ENCODE results near the gene RAB13. TPM values are rescaled to one million over a fixed set of nuclear protein-coding genes. Genes with fewer than 3 reads are reported as not detected.
A peak's percentile ranks its signal among the peaks of the same experiment; 100 is the strongest.

Gene RAB13
- total and polyA plus RNA-seq, 2 of the 13 experiments (the other 11 are each of a cell fraction or from before 2014, with no cell fraction given) = 15.9 to 24.7 TPM

DNA sequence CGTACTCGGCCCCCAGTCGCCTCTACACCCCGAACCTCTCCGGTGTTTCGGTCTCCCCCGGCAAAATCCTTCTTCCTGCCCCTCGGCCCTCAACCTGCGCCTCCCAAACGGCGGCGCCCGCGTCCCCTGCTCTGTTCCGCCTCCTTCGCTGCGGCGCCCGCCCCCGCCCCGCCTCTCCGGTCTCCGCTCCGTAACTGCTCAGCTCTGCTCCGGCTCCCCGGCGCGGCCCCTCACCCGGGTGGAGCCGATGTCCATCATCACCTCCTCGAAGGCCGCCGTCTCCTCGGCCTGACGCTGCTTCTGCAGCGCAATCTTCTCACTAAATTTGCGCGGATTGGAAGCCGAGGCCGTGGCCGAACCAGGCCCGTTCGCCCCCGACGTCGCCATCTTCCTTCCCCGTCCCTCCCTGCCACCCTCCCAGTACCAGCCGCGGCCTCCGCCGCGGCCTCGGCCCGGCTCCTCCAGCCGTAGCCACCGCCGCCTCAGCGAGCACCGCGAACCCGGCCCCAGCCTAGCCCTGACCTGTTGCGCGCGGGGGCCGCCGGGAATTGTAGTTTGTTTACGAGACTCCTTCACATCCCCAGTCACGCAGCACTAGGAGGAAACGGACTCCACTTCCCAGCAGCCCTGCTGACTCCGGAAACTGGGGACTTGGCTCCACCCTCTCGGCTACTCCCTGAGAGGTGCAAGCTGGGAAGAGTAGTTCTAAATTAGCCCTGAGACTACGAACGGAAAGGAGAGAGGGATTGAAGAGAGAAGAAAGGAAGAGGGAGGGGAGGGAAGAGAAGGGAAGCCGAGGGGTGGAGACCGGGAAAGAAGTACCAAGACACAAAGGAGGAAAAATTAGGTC is 27.8 kb downstream of the RAB13 start, which contains the start of gene CRTC2 (continued):
- TF ChIP-seq FOXA3 (CRISPR knock-in tag; IDR thresholded peaks at IDR 0.05) (peak; percentile 56), ZNF629 (CRISPR knock-in tag; conservative IDR thresholded peaks at IDR 0.05) (0 out of 2 replicates have a peak, but pooled peaks have one; percentile 31), TMF1 (CRISPR knock-in tag; IDR thresholded peaks at IDR 0.05; ENCODE audit: low read depth) (peak; percentile 73; the same call in 1 of the 2 replicates), HCFC1 (IDR thresholded peaks at IDR 0.05; ENCODE audit: low read depth, low read length) (peak; percentile 99), ETV5 (CRISPR knock-in tag; IDR thresholded peaks at IDR 0.05; ENCODE audit: borderline replicate concordance) (peak; percentile 86), ZFP37 (CRISPR knock-in tag; IDR thresholded peaks at IDR 0.05; ENCODE audit: borderline replicate concordance) (no peak), CREM (IDR thresholded peaks at IDR 0.05) (peak; percentile 98), CREM (CRISPR knock-in tag; IDR thresholded peaks at IDR 0.05) (no peak), CEBPG (CRISPR knock-in tag; IDR thresholded peaks at IDR 0.05) (peak; percentile 3; the same call in 1 of the 2 replicates), MEIS1 (CRISPR knock-in tag; IDR thresholded peaks at IDR 0.05; ENCODE audit: borderline replicate concordance) (peak; percentile 32; the same call in 1 of the 2 replicates), ISL2 (CRISPR knock-in tag; IDR thresholded peaks at IDR 0.05) (peak; percentile 62), SRSF9 (IDR thresholded peaks at IDR 0.05; ENCODE audit: borderline replicate concordance, insufficient read depth, low read depth, low read length, poor library complexity, severe bottlenecking) (no peak)
- TF ChIP-seq, protein P1, sequence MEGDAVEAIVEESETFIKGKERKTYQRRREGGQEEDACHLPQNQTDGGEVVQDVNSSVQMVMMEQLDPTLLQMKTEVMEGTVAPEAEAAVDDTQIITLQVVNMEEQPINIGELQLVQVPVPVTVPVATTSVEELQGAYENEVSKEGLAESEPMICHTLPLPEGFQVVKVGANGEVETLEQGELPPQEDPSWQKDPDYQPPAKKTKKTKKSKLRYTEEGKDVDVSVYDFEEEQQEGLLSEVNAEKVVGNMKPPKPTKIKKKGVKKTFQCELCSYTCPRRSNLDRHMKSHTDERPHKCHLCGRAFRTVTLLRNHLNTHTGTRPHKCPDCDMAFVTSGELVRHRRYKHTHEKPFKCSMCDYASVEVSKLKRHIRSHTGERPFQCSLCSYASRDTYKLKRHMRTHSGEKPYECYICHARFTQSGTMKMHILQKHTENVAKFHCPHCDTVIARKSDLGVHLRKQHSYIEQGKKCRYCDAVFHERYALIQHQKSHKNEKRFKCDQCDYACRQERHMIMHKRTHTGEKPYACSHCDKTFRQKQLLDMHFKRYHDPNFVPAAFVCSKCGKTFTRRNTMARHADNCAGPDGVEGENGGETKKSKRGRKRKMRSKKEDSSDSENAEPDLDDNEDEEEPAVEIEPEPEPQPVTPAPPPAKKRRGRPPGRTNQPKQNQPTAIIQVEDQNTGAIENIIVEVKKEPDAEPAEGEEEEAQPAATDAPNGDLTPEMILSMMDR (CRISPR knock-in tag; IDR thresholded peaks at IDR 0.05) = peak; percentile 40; the same call in 1 of the 2 replicates
- TF ChIP-seq, protein P2, sequence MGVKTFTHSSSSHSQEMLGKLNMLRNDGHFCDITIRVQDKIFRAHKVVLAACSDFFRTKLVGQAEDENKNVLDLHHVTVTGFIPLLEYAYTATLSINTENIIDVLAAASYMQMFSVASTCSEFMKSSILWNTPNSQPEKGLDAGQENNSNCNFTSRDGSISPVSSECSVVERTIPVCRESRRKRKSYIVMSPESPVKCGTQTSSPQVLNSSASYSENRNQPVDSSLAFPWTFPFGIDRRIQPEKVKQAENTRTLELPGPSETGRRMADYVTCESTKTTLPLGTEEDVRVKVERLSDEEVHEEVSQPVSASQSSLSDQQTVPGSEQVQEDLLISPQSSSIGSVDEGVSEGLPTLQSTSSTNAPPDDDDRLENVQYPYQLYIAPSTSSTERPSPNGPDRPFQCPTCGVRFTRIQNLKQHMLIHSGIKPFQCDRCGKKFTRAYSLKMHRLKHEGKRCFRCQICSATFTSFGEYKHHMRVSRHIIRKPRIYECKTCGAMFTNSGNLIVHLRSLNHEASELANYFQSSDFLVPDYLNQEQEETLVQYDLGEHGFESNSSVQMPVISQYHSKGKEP (CRISPR knock-in tag; IDR thresholded peaks at IDR 0.05) = peak; percentile 53; the same call in 1 of the 2 replicates
- TF ChIP-seq, protein P3, sequence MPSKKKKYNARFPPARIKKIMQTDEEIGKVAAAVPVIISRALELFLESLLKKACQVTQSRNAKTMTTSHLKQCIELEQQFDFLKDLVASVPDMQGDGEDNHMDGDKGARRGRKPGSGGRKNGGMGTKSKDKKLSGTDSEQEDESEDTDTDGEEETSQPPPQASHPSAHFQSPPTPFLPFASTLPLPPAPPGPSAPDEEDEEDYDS (CRISPR knock-in tag; IDR thresholded peaks at IDR 0.05) = peak; percentile 58; the same call in 1 of the 2 replicates
- TF ChIP-seq, protein P4, sequence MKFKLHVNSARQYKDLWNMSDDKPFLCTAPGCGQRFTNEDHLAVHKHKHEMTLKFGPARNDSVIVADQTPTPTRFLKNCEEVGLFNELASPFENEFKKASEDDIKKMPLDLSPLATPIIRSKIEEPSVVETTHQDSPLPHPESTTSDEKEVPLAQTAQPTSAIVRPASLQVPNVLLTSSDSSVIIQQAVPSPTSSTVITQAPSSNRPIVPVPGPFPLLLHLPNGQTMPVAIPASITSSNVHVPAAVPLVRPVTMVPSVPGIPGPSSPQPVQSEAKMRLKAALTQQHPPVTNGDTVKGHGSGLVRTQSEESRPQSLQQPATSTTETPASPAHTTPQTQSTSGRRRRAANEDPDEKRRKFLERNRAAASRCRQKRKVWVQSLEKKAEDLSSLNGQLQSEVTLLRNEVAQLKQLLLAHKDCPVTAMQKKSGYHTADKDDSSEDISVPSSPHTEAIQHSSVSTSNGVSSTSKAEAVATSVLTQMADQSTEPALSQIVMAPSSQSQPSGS (CRISPR knock-in tag; IDR thresholded peaks at IDR 0.05) = peak; percentile 81
- TF ChIP-seq, protein P5, sequence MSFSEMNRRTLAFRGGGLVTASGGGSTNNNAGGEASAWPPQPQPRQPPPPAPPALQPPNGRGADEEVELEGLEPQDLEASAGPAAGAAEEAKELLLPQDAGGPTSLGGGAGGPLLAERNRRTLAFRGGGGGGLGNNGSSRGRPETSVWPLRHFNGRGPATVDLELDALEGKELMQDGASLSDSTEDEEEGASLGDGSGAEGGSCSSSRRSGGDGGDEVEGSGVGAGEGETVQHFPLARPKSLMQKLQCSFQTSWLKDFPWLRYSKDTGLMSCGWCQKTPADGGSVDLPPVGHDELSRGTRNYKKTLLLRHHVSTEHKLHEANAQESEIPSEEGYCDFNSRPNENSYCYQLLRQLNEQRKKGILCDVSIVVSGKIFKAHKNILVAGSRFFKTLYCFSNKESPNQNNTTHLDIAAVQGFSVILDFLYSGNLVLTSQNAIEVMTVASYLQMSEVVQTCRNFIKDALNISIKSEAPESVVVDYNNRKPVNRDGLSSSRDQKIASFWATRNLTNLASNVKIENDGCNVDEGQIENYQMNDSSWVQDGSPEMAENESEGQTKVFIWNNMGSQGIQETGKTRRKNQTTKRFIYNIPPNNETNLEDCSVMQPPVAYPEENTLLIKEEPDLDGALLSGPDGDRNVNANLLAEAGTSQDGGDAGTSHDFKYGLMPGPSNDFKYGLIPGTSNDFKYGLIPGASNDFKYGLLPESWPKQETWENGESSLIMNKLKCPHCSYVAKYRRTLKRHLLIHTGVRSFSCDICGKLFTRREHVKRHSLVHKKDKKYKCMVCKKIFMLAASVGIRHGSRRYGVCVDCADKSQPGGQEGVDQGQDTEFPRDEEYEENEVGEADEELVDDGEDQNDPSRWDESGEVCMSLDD (CRISPR knock-in tag; IDR thresholded peaks at IDR 0.05; ENCODE audit: borderline replicate concordance) = 0 out of 2 replicates have a peak, but pooled peaks have one; percentile 56
- TF ChIP-seq, protein P6, sequence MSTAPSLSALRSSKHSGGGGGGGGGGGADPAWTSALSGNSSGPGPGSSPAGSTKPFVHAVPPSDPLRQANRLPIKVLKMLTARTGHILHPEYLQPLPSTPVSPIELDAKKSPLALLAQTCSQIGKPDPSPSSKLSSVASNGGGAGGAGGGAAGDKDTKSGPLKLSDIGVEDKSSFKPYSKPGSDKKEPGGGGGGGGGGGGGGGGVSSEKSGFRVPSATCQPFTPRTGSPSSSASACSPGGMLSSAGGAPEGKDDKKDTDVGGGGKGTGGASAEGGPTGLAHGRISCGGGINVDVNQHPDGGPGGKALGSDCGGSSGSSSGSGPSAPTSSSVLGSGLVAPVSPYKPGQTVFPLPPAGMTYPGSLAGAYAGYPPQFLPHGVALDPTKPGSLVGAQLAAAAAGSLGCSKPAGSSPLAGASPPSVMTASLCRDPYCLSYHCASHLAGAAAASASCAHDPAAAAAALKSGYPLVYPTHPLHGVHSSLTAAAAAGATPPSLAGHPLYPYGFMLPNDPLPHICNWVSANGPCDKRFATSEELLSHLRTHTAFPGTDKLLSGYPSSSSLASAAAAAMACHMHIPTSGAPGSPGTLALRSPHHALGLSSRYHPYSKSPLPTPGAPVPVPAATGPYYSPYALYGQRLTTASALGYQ (CRISPR knock-in tag; IDR thresholded peaks at IDR 0.05) = peak; percentile 84; the same call in 1 of the 2 replicates
